Measurements from ENCODE around the gene PRKCH.

DNA sequence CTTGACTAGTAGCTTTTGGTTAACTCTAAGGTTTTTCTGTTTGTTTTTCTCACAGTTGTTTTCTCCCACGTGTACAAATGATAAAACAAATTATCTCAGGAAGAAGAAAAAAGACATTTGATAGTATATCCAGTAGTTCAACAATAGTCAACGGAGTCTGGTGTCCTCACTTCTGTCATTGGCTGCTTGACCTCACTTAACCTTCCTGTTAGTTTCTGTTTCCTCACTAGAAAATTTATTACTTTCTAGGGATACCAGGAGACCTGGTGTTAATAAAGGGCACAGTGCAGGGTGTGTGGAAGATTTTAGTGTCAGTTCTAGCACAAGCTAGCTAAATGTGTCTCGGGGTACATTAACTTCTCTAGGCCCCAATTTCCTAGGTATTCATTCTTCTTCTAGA, 116.0 kb downstream of the PRKCH start:
- no peak for TF ChIP-seq CTCF (IDR thresholded peaks at IDR 0.05; ENCODE audit: borderline replicate concordance, extremely low read depth, low read length, poor library complexity, severe bottlenecking)
- no peak for TF ChIP-seq EZH2 (IDR thresholded peaks at IDR 0.05; ENCODE audit: borderline replicate concordance, low read depth, low read length, severe bottlenecking)
